Endothelial cell of umbilical vein (primary cell): ENCODE results near the gene LMAN1L. TPM values are rescaled to one million over a fixed set of nuclear protein-coding genes. Genes with fewer than 3 reads are reported as not detected.

Source experiments
- BruUV-seq: library from RNA; stranded (reverse); fragments of 400-500 nt; replicated peaks from 2 replicates; lab custom pipeline; 2021; lab: Mats Ljungman, UMichigan
- CTCF ChIA-PET: fragments of 300-600, 350-600 bp; sonication (Branson Sonifier 250); formaldehyde crosslinking; loops from one replicate; lab custom pipeline; 2021; ENCODE audit warnings: antibody characterized with exemption, inconsistent platforms; lab: Charles Lee
- POLR2A ChIA-PET: fragments of 300-600, 350-600 bp; sonication (Branson Sonifier 250); formaldehyde crosslinking; loops from one replicate; lab custom pipeline; 2021; ENCODE audit warnings: antibody characterized with exemption, inconsistent platforms; lab: Charles Lee
- DNase-seq: peaks from one replicate; pipeline ENCODE4 v3.0.0-alpha.2; 2011; ENCODE audit warnings: low read depth, low spot score
- FAIRE-seq: peaks from 2 replicates; lab custom pipeline; 2011; peaks lifted over from hg19 to GRCh38; lab: Jason Lieb, UNC
- H2AFZ ChIP-seq: 2 replicates; pipeline ENCODE4 v1.6.0; 2012; ENCODE audit warnings: low read depth, low read length, control low read depth, inconsistent platforms
- H3K27ac ChIP-seq: 2 replicates; pipeline ENCODE4 v1.5.1; 2011; ENCODE audit warnings: low read depth, mild to moderate bottlenecking, control low read depth, low read length, moderate library complexity; ENCODE audit not compliant: insufficient read depth
- H3K27me3 ChIP-seq, 2 experiments: 2 replicates each; pipeline versions ENCODE4 v1.6.0 to v1.6.1; 2011; ENCODE audit warnings: low read length in 2 of 2, mixed read lengths in 1 of 2; ENCODE audit not compliant: control insufficient read depth in 2 of 2, insufficient read depth in 2 of 2
- H3K36me3 ChIP-seq, 2 experiments: 2 replicates in 1 of 2; 3 replicates in 1 of 2; pipeline ENCODE4 v1.5.1; 2011; ENCODE audit warnings: low read length in 2 of 2, mild to moderate bottlenecking in 1 of 2, moderate library complexity in 1 of 2; ENCODE audit not compliant: control insufficient read depth in 2 of 2, insufficient read depth in 2 of 2; ENCODE audit errors: extremely low read depth in 1 of 2
- H3K4me1 ChIP-seq: 3 replicates; pipeline ENCODE4 v1.5.1; 2011; ENCODE audit warnings: mild to moderate bottlenecking, low read length; ENCODE audit not compliant: control insufficient read depth, insufficient read depth; ENCODE audit errors: extremely low read depth
- H3K4me2 ChIP-seq: 2 replicates; pipeline ENCODE4 v1.6.1; 2011; ENCODE audit warnings: low read length, control low read depth, mixed read lengths; ENCODE audit not compliant: insufficient read depth
- H3K4me3 ChIP-seq, 3 experiments: fragments of 200-600 bp in 1 of 3; sonication (generic), shearing (Covaris generic) in 1 of 3; replicated peaks in 1 of 3; 2 replicates each; pipeline ENCODE4 v1.5.1; 2011 to 2016; ENCODE audit warnings: control low read depth in 3 of 3, low read length in 3 of 3, mild to moderate bottlenecking in 2 of 3, inconsistent platforms in 1 of 3, low read depth in 1 of 3, moderate library complexity in 1 of 3; ENCODE audit not compliant: insufficient read depth in 1 of 3
- H3K79me2 ChIP-seq: 2 replicates; pipeline ENCODE4 v1.6.0; 2012; ENCODE audit warnings: low read length, inconsistent platforms; ENCODE audit not compliant: control insufficient read depth, insufficient read depth
- H3K9ac ChIP-seq: replicated peaks from 2 replicates; pipeline ENCODE3; 2011; ENCODE audit warnings: low read length, control low read depth; ENCODE audit not compliant: insufficient read depth; ENCODE audit errors: extremely low read depth
- H3K9me1 ChIP-seq: replicated peaks from 3 replicates; pipeline ENCODE4 v1.6.0; 2011; ENCODE audit warnings: mild to moderate bottlenecking, low read length; ENCODE audit not compliant: control insufficient read depth, insufficient read depth; ENCODE audit errors: extremely low read depth
- H3K9me3 ChIP-seq: replicated peaks from 2 replicates; pipeline ENCODE4 v1.5.1; 2012; ENCODE audit warnings: low read length, inconsistent platforms; ENCODE audit not compliant: control insufficient read depth, insufficient read depth
- H4K20me1 ChIP-seq: replicated peaks from 2 replicates; pipeline ENCODE3; 2011; ENCODE audit warnings: mild to moderate bottlenecking, low read length; ENCODE audit not compliant: control insufficient read depth, insufficient read depth; ENCODE audit errors: extremely low read depth
- CTCF ChIP-seq, 2 donors: IDR thresholded peaks; 1 replicate in 1 of 2; 2 replicates in 1 of 2; pipeline ENCODE4 v1.5.1; 2011; ENCODE audit warnings: low read length in 2 of 2, mild to moderate bottlenecking in 2 of 2, moderate library complexity in 2 of 2, control low read depth in 1 of 2, inconsistent platforms in 1 of 2, low read depth in 1 of 2; ENCODE audit not compliant: insufficient read depth in 1 of 2; ENCODE audit errors: extremely low read depth in 1 of 2
- EZH2 ChIP-seq: IDR thresholded peaks from 2 replicates; pipeline ENCODE4 v1.6.1; 2012; ENCODE audit warnings: borderline replicate concordance, low read depth, mild to moderate bottlenecking, moderate library complexity, low read length, inconsistent platforms; ENCODE audit not compliant: severe bottlenecking
- FOS ChIP-seq: IDR thresholded peaks from 2 replicates; pipeline ENCODE4 v1.6.1; 2011; ENCODE audit warnings: mild to moderate bottlenecking, low read length, moderate library complexity, borderline replicate concordance; ENCODE audit not compliant: insufficient read depth
- GATA2 ChIP-seq: IDR thresholded peaks from 2 replicates; pipeline ENCODE4 v1.7.0; 2011; ENCODE audit warnings: low read depth, mild to moderate bottlenecking, moderate library complexity, mixed read lengths, low read length; ENCODE audit not compliant: insufficient read length, insufficient read depth
- JUN ChIP-seq: IDR thresholded peaks from 2 replicates; pipeline ENCODE4 v1.6.1; 2011; ENCODE audit warnings: borderline replicate concordance, low read depth; ENCODE audit not compliant: insufficient read length, insufficient read depth
- MAX ChIP-seq: IDR thresholded peaks from 2 replicates; pipeline ENCODE4 v1.6.1; 2011; ENCODE audit not compliant: insufficient read depth, insufficient read length
- MYC ChIP-seq: IDR thresholded peaks from one replicate; pipeline ENCODE4 v1.6.1; 2011; ENCODE audit warnings: mild to moderate bottlenecking, low read depth, low read length
- POLR2A ChIP-seq: IDR thresholded peaks from 2 replicates; pipeline ENCODE4 v1.6.1; 2012; ENCODE audit warnings: low read depth, mild to moderate bottlenecking, control low read depth, low read length
- POLR2AphosphoS5 ChIP-seq: IDR thresholded peaks from 2 replicates; pipeline ENCODE4 v1.6.1; 2012; ENCODE audit warnings: low read depth, mild to moderate bottlenecking, control low read depth, low read length, moderate library complexity; ENCODE audit not compliant: insufficient read depth
- dilution Hi-C: fragments of 300-500 bp; cut with MboI; formaldehyde crosslinking; loops from one replicate; pipeline ENCODE4 v1.15.0; 2019; ENCODE audit warnings: low sequenced_read_pairs; ENCODE audit not compliant: extremely low pct_ligation_motif_present
- intact Hi-C: fragments of 100-400 bp; cut with micrococcal nuclease; formaldehyde crosslinking; loops from one replicate; pipeline ENCODE4 v1.10.0; 2022
- polyA plus RNA-seq, 4 experiments: library from polyadenylated mRNA; depleted of rRNA in 3 of 4; stranded (reverse) in 3 of 4; unstranded in 1 of 4; fragments of >200 nt; gene quantifications; 2 replicates each; pipeline versions ENCODE4 v1.2.1 to v1.2.3, GENCODE V29; 2011 to 2012; ENCODE audit warnings: missing spikeins in 1 of 4
- total RNA-seq: library from RNA; stranded (reverse); gene quantifications from 2 replicates; pipeline ENCODE4 v1.2.3, GENCODE V29; 2021

Gene LMAN1L
- total and polyA plus RNA-seq, 2 donors (not counting 3 experiments of a cell fraction or from before 2014, with no cell fraction given): not detected

DNA sequence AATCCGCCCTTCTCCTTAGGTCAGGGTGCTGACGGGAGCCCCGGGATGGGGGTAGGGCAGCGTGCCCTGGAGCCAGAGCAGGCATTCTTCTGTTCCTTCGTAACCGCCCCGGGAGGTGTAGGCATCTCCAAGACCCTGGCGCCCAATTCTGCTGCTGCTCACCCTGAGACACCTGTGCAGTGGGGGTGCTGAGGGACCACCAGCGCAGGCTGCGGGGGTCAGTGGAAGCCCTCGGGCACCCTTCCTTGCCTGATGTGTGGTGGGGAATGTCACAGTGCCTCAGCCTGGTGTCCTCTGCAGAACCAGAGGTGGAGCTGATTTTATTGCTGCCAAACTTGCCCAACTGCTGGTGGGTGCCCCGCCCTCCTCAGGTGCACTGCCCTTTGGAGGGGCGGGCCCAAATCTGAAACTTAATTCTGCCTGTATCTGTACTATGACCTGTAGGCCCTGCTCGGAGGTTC, 23.4 kb upstream of the LMAN1L start:
- no peaks in the 10 kb centered on the region for H3K9me1 ChIP-seq
- dilution Hi-C loops: no loop called here
- no peak overlapping the region for H2AFZ ChIP-seq
- no peak overlapping the region for H3K9ac ChIP-seq
- no TSS peak for BruUV-seq
- no peaks in the 10 kb centered on the region for H3K9me3 ChIP-seq
- POLR2A ChIA-PET: no interaction called here
- H3K4me2 ChIP-seq: no peak overlapping the region
- intact Hi-C loops: no loop called here
- peaks cover 0 to 7% of the 10 kb centered on the region in 2 experiments for H3K36me3 ChIP-seq
- no peak for FAIRE-seq
- DNase-seq: no peak
- peaks cover 96% of the 10 kb centered on the region for H3K79me2 ChIP-seq
- peaks cover 2% of the 10 kb centered on the region for H4K20me1 ChIP-seq
- TF ChIP-seq EZH2 (no peak), MAX (no peak), POLR2A (no peak), FOS (no peak), MYC (no peak), GATA2 (no peak), JUN (no peak), POLR2AphosphoS5 (no peak), CTCF (IDR thresholded peaks at IDR 0.05; ENCODE audit: extremely low read depth in 1 of 2, insufficient read depth in 1 of 2, low read depth in 1 of 2, low read length in 2 of 2) (no peak)
- H3K4me1 ChIP-seq: peaks cover 6% of the 10 kb centered on the region
- H3K27ac ChIP-seq: no peak overlapping the region
- CTCF ChIA-PET: interaction anchor here (3.6 kb wide), 1 partner anchor 10 kb away, joined by 22 read pairs; no protein-coding TSS in a partner anchor
- no peak overlapping the region for H3K4me3 ChIP-seq
- H3K27me3 ChIP-seq: no peaks in the 10 kb centered on the region
